Peyer's patch (tissue), 4 donors: ENCODE results near the gene CCDC192.

Experiments used
- CTCF ChIP-seq, 6 experiments: fragments of 450-650 bp in 4 of 6; fragments of 200-600 bp in 2 of 6; sonication (generic) in 1 of 6; IDR thresholded peaks; one replicate each; pipeline ENCODE4 v1.5.1; 2017 to 2019; ENCODE audit warnings: antibody characterized with exemption in 6 of 6, mild to moderate bottlenecking in 3 of 6, moderate library complexity in 1 of 6
- POLR2A ChIP-seq, 2 donors: fragments of 450-650 bp; IDR thresholded peaks; one replicate each; pipeline ENCODE4 v1.5.1; 2017; ENCODE audit warnings: antibody characterized with exemption in 2 of 2, mild to moderate bottlenecking in 2 of 2, moderate library complexity in 2 of 2

- TF ChIP-seq CTCF (IDR thresholded peaks at IDR 0.05) (no peak), POLR2A (IDR thresholded peaks at IDR 0.05) (no peak)
Observed at GRCh38 chr5:127863161-127863560, 160.0 kb downstream of the CCDC192 start.
